ENCODE results near the gene DPH6.
"Not testable (repeated sequence)": the region's sequence is repeated elsewhere in the genome, so short reads cannot be mapped to it uniquely, and the experiment has no call there.

DPH6 gene

GRCh38 chr15:35378454-35378853, 167.5 kb downstream of the DPH6 start:
- H3K9ac ChIP-seq (ENCODE audit: low read depth in 1 of 2, low read length in 2 of 2); H3K36me3 ChIP-seq (ENCODE audit: control insufficient read depth in 2 of 2, insufficient read depth in 2 of 2, low read length in 2 of 2); H3K27me3 ChIP-seq (ENCODE audit: control insufficient read depth in 2 of 2, insufficient read depth in 2 of 2, low read length in 2 of 2); H3K27ac ChIP-seq (ENCODE audit: low read depth in 2 of 2, low read length in 2 of 2); H3K4me3 ChIP-seq (ENCODE audit: low read length in 2 of 2); H3K9me3 ChIP-seq (ENCODE audit: control insufficient read depth in 2 of 2, low read length in 2 of 2); H3K4me1 ChIP-seq (ENCODE audit: control insufficient read depth in 2 of 2, insufficient read depth in 2 of 2, low read length in 2 of 2): not testable (repeated sequence)

GRCh38 chr15:35376707-35377106, 169.3 kb downstream of the DPH6 start:
- no peak overlapping the region for H3K27ac ChIP-seq (ENCODE audit: low read depth in 2 of 2, low read length in 2 of 2)
- H3K9ac ChIP-seq (ENCODE audit: low read depth in 1 of 2, low read length in 2 of 2) = no peak overlapping the region
- no peak overlapping the region for H3K4me3 ChIP-seq (ENCODE audit: low read length in 2 of 2)
- no peaks in the 10 kb centered on the region for H3K9me3 ChIP-seq (ENCODE audit: control insufficient read depth in 2 of 2, low read length in 2 of 2)
- no peaks in the 10 kb centered on the region for H3K4me1 ChIP-seq (ENCODE audit: control insufficient read depth in 2 of 2, insufficient read depth in 2 of 2, low read length in 2 of 2)
- H3K27me3 ChIP-seq (ENCODE audit: control insufficient read depth in 2 of 2, insufficient read depth in 2 of 2, low read length in 2 of 2) = no peaks in the 10 kb centered on the region
- H3K36me3 ChIP-seq (ENCODE audit: control insufficient read depth in 2 of 2, insufficient read depth in 2 of 2, low read length in 2 of 2) = no peaks in the 10 kb centered on the region

- Histone ChIP-seq H3K27me3 (ENCODE audit: control insufficient read depth in 2 of 2, insufficient read depth in 2 of 2, low read length in 2 of 2) (no peaks in the 10 kb centered on the region), H3K4me3 (ENCODE audit: low read length in 2 of 2) (no peak overlapping the region), H3K4me1 (ENCODE audit: control insufficient read depth in 2 of 2, insufficient read depth in 2 of 2, low read length in 2 of 2) (no peaks in the 10 kb centered on the region), H3K9ac (ENCODE audit: low read depth in 1 of 2, low read length in 2 of 2) (no peak overlapping the region), H3K36me3 (ENCODE audit: control insufficient read depth in 2 of 2, insufficient read depth in 2 of 2, low read length in 2 of 2) (peaks cover 0 to 3% of the 10 kb centered on the region in 2 donors), H3K27ac (ENCODE audit: low read depth in 2 of 2, low read length in 2 of 2) (no peak overlapping the region), H3K9me3 (ENCODE audit: control insufficient read depth in 2 of 2, low read length in 2 of 2) (no peaks in the 10 kb centered on the region)
Observed at GRCh38 chr15:35374661-35375060, 171.3 kb downstream of the DPH6 start.

- Histone ChIP-seq H3K36me3 (ENCODE audit: control insufficient read depth in 2 of 2, insufficient read depth in 2 of 2, low read length in 2 of 2) (no peaks in the 10 kb centered on the region), H3K9ac (ENCODE audit: low read depth in 1 of 2, low read length in 2 of 2) (no peak overlapping the region), H3K27me3 (ENCODE audit: control insufficient read depth in 2 of 2, insufficient read depth in 2 of 2, low read length in 2 of 2) (no peaks in the 10 kb centered on the region), H3K27ac (ENCODE audit: low read depth in 2 of 2, low read length in 2 of 2) (no peak overlapping the region), H3K9me3 (ENCODE audit: control insufficient read depth in 2 of 2, low read length in 2 of 2) (peaks cover 0 to 11% of the 10 kb centered on the region in 2 donors), H3K4me1 (ENCODE audit: control insufficient read depth in 2 of 2, insufficient read depth in 2 of 2, low read length in 2 of 2) (no peaks in the 10 kb centered on the region), H3K4me3 (ENCODE audit: low read length in 2 of 2) (no peak overlapping the region)
Observed at GRCh38 chr15:35362195-35362829, 183.7 kb downstream of the DPH6 start.

- Histone ChIP-seq H3K4me3 (ENCODE audit: low read length in 2 of 2) (no peak overlapping the region), H3K27me3 (ENCODE audit: control insufficient read depth in 2 of 2, insufficient read depth in 2 of 2, low read length in 2 of 2) (no peaks in the 10 kb centered on the region), H3K36me3 (ENCODE audit: control insufficient read depth in 2 of 2, insufficient read depth in 2 of 2, low read length in 2 of 2) (no peaks in the 10 kb centered on the region), H3K4me1 (ENCODE audit: control insufficient read depth in 2 of 2, insufficient read depth in 2 of 2, low read length in 2 of 2) (no peaks in the 10 kb centered on the region), H3K27ac (ENCODE audit: low read depth in 2 of 2, low read length in 2 of 2) (no peak overlapping the region), H3K9me3 (ENCODE audit: control insufficient read depth in 2 of 2, low read length in 2 of 2) (peaks cover 5 to 12% of the 10 kb centered on the region in 2 donors), H3K9ac (ENCODE audit: low read depth in 1 of 2, low read length in 2 of 2) (no peak overlapping the region)
Observed at GRCh38 chr15:35358824-35359223, 187.1 kb downstream of the DPH6 start.

- H3K9ac ChIP-seq (ENCODE audit: low read depth in 1 of 2, low read length in 2 of 2) = no peak overlapping the region
- no peaks in the 10 kb centered on the region for H3K4me1 ChIP-seq (ENCODE audit: control insufficient read depth in 2 of 2, insufficient read depth in 2 of 2, low read length in 2 of 2)
- no peak overlapping the region for H3K27ac ChIP-seq (ENCODE audit: low read depth in 2 of 2, low read length in 2 of 2)
- H3K9me3 ChIP-seq (ENCODE audit: control insufficient read depth in 2 of 2, low read length in 2 of 2) = no peaks in the 10 kb centered on the region
- no peaks in the 10 kb centered on the region for H3K27me3 ChIP-seq (ENCODE audit: control insufficient read depth in 2 of 2, insufficient read depth in 2 of 2, low read length in 2 of 2)
- no peak overlapping the region for H3K4me3 ChIP-seq (ENCODE audit: low read length in 2 of 2)
- no peaks in the 10 kb centered on the region for H3K36me3 ChIP-seq (ENCODE audit: control insufficient read depth in 2 of 2, insufficient read depth in 2 of 2, low read length in 2 of 2)
Observed at GRCh38 chr15:35351059-35351458, 194.9 kb downstream of the DPH6 start.

GRCh38 chr15:35349916-35350315, 196.0 kb downstream of the DPH6 start:
- Histone ChIP-seq H3K4me1 (ENCODE audit: control insufficient read depth in 2 of 2, insufficient read depth in 2 of 2, low read length in 2 of 2) (no peaks in the 10 kb centered on the region), H3K36me3 (ENCODE audit: control insufficient read depth in 2 of 2, insufficient read depth in 2 of 2, low read length in 2 of 2) (no peaks in the 10 kb centered on the region), H3K27ac (ENCODE audit: low read depth in 2 of 2, low read length in 2 of 2) (no peak overlapping the region), H3K4me3 (ENCODE audit: low read length in 2 of 2) (no peak overlapping the region), H3K27me3 (ENCODE audit: control insufficient read depth in 2 of 2, insufficient read depth in 2 of 2, low read length in 2 of 2) (no peaks in the 10 kb centered on the region), H3K9ac (ENCODE audit: low read depth in 1 of 2, low read length in 2 of 2) (no peak overlapping the region), H3K9me3 (ENCODE audit: control insufficient read depth in 2 of 2, low read length in 2 of 2) (no peaks in the 10 kb centered on the region)

- Histone ChIP-seq H3K27ac (ENCODE audit: low read depth in 2 of 2, low read length in 2 of 2) (no peak overlapping the region), H3K36me3 (ENCODE audit: control insufficient read depth in 2 of 2, insufficient read depth in 2 of 2, low read length in 2 of 2) (no peaks in the 10 kb centered on the region), H3K9me3 (ENCODE audit: control insufficient read depth in 2 of 2, low read length in 2 of 2) (no peaks in the 10 kb centered on the region), H3K9ac (ENCODE audit: low read depth in 1 of 2, low read length in 2 of 2) (no peak overlapping the region), H3K4me3 (ENCODE audit: low read length in 2 of 2) (no peak overlapping the region), H3K27me3 (ENCODE audit: control insufficient read depth in 2 of 2, insufficient read depth in 2 of 2, low read length in 2 of 2) (no peaks in the 10 kb centered on the region), H3K4me1 (ENCODE audit: control insufficient read depth in 2 of 2, insufficient read depth in 2 of 2, low read length in 2 of 2) (no peaks in the 10 kb centered on the region)
Observed at GRCh38 chr15:35330916-35331315, 215.0 kb downstream of the DPH6 start.

GRCh38 chr15:35330048-35330695, 215.8 kb downstream of the DPH6 start:
- Histone ChIP-seq H3K9ac (ENCODE audit: low read depth in 1 of 2, low read length in 2 of 2) (no peak overlapping the region), H3K27ac (ENCODE audit: low read depth in 2 of 2, low read length in 2 of 2) (no peak overlapping the region), H3K9me3 (ENCODE audit: control insufficient read depth in 2 of 2, low read length in 2 of 2) (no peaks in the 10 kb centered on the region), H3K4me1 (ENCODE audit: control insufficient read depth in 2 of 2, insufficient read depth in 2 of 2, low read length in 2 of 2) (peaks cover 0 to 1% of the 10 kb centered on the region in 2 donors), H3K4me3 (ENCODE audit: low read length in 2 of 2) (no peak overlapping the region), H3K36me3 (ENCODE audit: control insufficient read depth in 2 of 2, insufficient read depth in 2 of 2, low read length in 2 of 2) (no peaks in the 10 kb centered on the region), H3K27me3 (ENCODE audit: control insufficient read depth in 2 of 2, insufficient read depth in 2 of 2, low read length in 2 of 2) (no peaks in the 10 kb centered on the region)

- Histone ChIP-seq H3K27me3 (ENCODE audit: control insufficient read depth in 2 of 2, insufficient read depth in 2 of 2, low read length in 2 of 2) (no peaks in the 10 kb centered on the region), H3K9me3 (ENCODE audit: control insufficient read depth in 2 of 2, low read length in 2 of 2) (no peaks in the 10 kb centered on the region)
Observed at GRCh38 chr15:35329521-35329961, 216.4 kb downstream of the DPH6 start.

More at GRCh38 chr15:35329521-35329961, 216.4 kb downstream of the DPH6 start:
- H3K4me3 ChIP-seq (ENCODE audit: low read length in 2 of 2) = no peak overlapping the region
- H3K4me1 ChIP-seq (ENCODE audit: control insufficient read depth in 2 of 2, insufficient read depth in 2 of 2, low read length in 2 of 2) = peaks cover 0 to 6% of the 10 kb centered on the region in 2 donors
- H3K27ac ChIP-seq (ENCODE audit: low read depth in 2 of 2, low read length in 2 of 2) = no peak overlapping the region
- no peaks in the 10 kb centered on the region for H3K36me3 ChIP-seq (ENCODE audit: control insufficient read depth in 2 of 2, insufficient read depth in 2 of 2, low read length in 2 of 2)
- H3K9ac ChIP-seq (ENCODE audit: low read depth in 1 of 2, low read length in 2 of 2) = no peak overlapping the region

Data from mucosa of rectum (tissue), 2 donors.